ENCODE results near the gene PCDHGC5.

DNA sequence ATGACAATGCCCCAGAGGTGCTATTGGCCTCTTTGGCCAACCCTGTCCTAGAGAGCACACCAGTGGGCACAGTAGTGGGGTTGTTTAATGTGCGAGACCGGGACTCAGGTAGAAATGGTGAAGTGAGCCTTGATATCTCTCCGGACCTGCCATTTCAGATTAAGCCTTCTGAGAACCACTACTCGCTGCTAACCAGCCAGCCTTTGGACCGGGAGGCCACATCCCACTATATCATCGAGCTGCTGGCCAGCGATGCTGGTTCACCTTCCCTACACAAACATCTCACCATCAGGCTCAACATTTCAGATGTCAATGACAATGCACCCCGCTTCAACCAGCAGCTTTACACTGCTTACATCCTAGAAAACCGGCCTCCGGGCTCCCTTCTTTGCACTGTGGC, 1.4 kb downstream of the PCDHGC5 start:
- TF ChIP-seq, protein P1, sequence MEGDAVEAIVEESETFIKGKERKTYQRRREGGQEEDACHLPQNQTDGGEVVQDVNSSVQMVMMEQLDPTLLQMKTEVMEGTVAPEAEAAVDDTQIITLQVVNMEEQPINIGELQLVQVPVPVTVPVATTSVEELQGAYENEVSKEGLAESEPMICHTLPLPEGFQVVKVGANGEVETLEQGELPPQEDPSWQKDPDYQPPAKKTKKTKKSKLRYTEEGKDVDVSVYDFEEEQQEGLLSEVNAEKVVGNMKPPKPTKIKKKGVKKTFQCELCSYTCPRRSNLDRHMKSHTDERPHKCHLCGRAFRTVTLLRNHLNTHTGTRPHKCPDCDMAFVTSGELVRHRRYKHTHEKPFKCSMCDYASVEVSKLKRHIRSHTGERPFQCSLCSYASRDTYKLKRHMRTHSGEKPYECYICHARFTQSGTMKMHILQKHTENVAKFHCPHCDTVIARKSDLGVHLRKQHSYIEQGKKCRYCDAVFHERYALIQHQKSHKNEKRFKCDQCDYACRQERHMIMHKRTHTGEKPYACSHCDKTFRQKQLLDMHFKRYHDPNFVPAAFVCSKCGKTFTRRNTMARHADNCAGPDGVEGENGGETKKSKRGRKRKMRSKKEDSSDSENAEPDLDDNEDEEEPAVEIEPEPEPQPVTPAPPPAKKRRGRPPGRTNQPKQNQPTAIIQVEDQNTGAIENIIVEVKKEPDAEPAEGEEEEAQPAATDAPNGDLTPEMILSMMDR (IDR thresholded peaks at IDR 0.05; ENCODE audit: low read length), result no peak
- TF ChIP-seq EZH2 (IDR thresholded peaks at IDR 0.05; ENCODE audit: borderline replicate concordance, low read length), result no peak

Data from OCI-LY1 (cell line).